Activated B cell treated with CpG ODN at 0.5 μM for 24 hours (primary cell): ENCODE data around the gene LMNA. TPM values are rescaled to one million over a fixed set of nuclear protein-coding genes. Genes with fewer than 3 reads are reported as not detected.

Experiments used
- ATAC-seq: fragments of 200-7000 bp; cut with Tn5 transposase; one replicate; pipeline ENCODE4 v1.10.0; 2021; ENCODE audit warnings: low read depth, mild to moderate bottlenecking, moderate library complexity
- CTCF ChIA-PET: fragments of 350-600 bp; sonication (Branson Sonifier 250); formaldehyde crosslinking; loops from one replicate; lab custom pipeline; 2021; ENCODE audit warnings: antibody characterized with exemption; lab: Charles Lee
- POLR2A ChIA-PET: fragments of 350-600 bp; sonication (Branson Sonifier 250); formaldehyde crosslinking; loops from one replicate; lab custom pipeline; 2021; ENCODE audit warnings: antibody characterized with exemption; lab: Charles Lee
- DNase-seq: peaks from one replicate; pipeline ENCODE4 v3.0.0; 2022
- H3K27ac Mint-ChIP-seq: one replicate; pipeline ENCODE4 v1.8.0; 2020; ENCODE audit warnings: mixed read lengths
- H3K27me3 Mint-ChIP-seq: one replicate; pipeline ENCODE4 v1.8.0; 2021; ENCODE audit warnings: mixed read lengths
- H3K36me3 Mint-ChIP-seq: one replicate; pipeline ENCODE4 v1.8.0; 2021; ENCODE audit warnings: low read depth, mixed read lengths
- H3K4me1 Mint-ChIP-seq: one replicate; pipeline ENCODE4 v1.8.0; 2021; ENCODE audit warnings: mixed read lengths
- H3K4me3 Mint-ChIP-seq: one replicate; pipeline ENCODE4 v1.8.0; 2020; ENCODE audit warnings: mild to moderate bottlenecking, mixed read lengths
- H3K9me3 Mint-ChIP-seq: one replicate; pipeline ENCODE4 v1.8.0; 2020; ENCODE audit warnings: mixed read lengths
- intact Hi-C: fragments of 100-400 bp; cut with micrococcal nuclease; formaldehyde crosslinking; loops from one replicate; pipeline ENCODE4 v1.15.1; 2024
- total RNA-seq: library from RNA; stranded (reverse); gene quantifications from 2 replicates; pipeline ENCODE4 v1.2.3, GENCODE V29; 2022
- TF ChIP-seq, protein P1 (sequence below): fragments of 200-600 bp; IDR thresholded peaks from one replicate; pipeline ENCODE4 v1.8.0; 2022; ENCODE audit warnings: antibody characterized with exemption, mild to moderate bottlenecking

The LMNA gene
- total RNA-seq, 1 donor from 2014 or later, result 47.5 TPM

DNA sequence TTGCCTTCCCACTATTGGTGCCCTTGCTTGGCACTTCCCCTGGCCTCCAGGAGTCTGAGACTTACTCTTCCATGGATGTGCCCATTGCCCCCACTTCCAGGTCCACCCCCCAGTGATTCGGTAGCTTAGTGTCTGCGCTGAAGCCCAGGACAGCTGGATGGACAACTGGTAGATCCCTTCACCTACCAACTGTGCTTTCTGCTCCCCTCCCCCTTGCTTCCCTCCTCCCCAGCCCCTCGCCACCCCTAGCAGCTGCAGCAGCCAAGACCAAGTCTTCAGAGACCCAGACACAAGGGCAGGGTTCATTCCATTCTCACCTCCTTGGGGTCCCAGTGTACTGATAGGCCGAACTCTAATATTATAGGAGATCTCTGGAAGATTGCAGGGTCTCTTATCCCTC lies 6.9 kb downstream of the LMNA start:
- Mint-ChIP-seq H3K4me3 (no peak overlapping the region), H3K4me1 (peaks cover 33% of the 10 kb centered on the region), H3K27ac (no peak overlapping the region), H3K36me3 (no peaks in the 10 kb centered on the region), H3K27me3 (peaks cover 6% of the 10 kb centered on the region), H3K9me3 (no peaks in the 10 kb centered on the region)
- ATAC-seq (no peak), DNase-seq (no peak)
- intact Hi-C loops, result no loop called here
- ChIA-PET POLR2A (interaction anchor here (0.6 to 4.2 kb wide), 3 partner anchors 24 to 186 kb away, joined by 4 to 27 read pairs (median 6); no protein-coding TSS in a partner anchor), CTCF (interaction anchor here (1.3 kb wide), 1 partner anchor 8 kb away, joined by 5 read pairs; no protein-coding TSS in a partner anchor)
- TF ChIP-seq, protein P1, sequence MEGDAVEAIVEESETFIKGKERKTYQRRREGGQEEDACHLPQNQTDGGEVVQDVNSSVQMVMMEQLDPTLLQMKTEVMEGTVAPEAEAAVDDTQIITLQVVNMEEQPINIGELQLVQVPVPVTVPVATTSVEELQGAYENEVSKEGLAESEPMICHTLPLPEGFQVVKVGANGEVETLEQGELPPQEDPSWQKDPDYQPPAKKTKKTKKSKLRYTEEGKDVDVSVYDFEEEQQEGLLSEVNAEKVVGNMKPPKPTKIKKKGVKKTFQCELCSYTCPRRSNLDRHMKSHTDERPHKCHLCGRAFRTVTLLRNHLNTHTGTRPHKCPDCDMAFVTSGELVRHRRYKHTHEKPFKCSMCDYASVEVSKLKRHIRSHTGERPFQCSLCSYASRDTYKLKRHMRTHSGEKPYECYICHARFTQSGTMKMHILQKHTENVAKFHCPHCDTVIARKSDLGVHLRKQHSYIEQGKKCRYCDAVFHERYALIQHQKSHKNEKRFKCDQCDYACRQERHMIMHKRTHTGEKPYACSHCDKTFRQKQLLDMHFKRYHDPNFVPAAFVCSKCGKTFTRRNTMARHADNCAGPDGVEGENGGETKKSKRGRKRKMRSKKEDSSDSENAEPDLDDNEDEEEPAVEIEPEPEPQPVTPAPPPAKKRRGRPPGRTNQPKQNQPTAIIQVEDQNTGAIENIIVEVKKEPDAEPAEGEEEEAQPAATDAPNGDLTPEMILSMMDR, result no peak

DNA sequence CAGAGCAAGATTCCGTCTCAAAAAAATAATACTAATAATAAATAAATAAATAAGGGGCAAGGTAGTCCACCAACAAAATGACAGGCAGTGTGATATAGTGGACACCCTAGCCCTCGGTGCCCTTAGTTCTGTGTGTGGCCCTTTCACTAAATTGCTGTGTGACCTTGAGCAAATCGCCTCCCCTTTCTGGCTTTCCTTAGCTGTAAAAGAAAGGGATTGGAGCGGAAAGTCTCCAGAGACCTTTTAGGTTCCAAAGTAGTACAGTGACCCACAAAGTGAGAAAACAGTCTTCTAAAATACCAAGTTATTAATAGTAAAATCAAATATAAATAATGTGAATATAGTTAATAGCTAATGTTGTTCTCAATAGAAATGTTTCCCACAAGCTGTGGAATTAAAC lies 7.6 kb downstream of the LMNA start:
- H3K27me3 Mint-ChIP-seq, result peaks cover 6% of the 10 kb centered on the region
- ATAC-seq (no peak), DNase-seq (no peak)
- H3K9me3 Mint-ChIP-seq, result no peaks in the 10 kb centered on the region
- H3K4me3 Mint-ChIP-seq, result no peak overlapping the region
- no peak overlapping the region for H3K27ac Mint-ChIP-seq
- H3K36me3 Mint-ChIP-seq, result no peaks in the 10 kb centered on the region
- ChIA-PET CTCF (interaction anchor here (1.1 to 2.9 kb wide), 2 partner anchors 23 to 26 kb away, joined by 4 to 29 read pairs; no protein-coding TSS in a partner anchor), POLR2A (interaction anchor here (0.6 to 4.2 kb wide), 3 partner anchors 12 to 182 kb away, joined by 3 to 27 read pairs (median 4); no protein-coding TSS in a partner anchor)
- peaks cover 37% of the 10 kb centered on the region for H3K4me1 Mint-ChIP-seq
- intact Hi-C loops, result no loop called here
- TF ChIP-seq, protein P1, result no peak

- H3K27ac Mint-ChIP-seq, result no peak overlapping the region
- CTCF ChIA-PET, result interaction anchor here (1.1 to 2.9 kb wide), 2 partner anchors 23 to 26 kb away, joined by 4 to 29 read pairs; no protein-coding TSS in a partner anchor
- POLR2A ChIA-PET, result interaction anchor here (1.1 to 4.2 kb wide), 3 partner anchors 13 to 26 kb away, joined by 3 to 27 read pairs (median 5); no protein-coding TSS in a partner anchor
These were observed 8.2 kb downstream of the LMNA start for GRCh38 chr1:156122519-156123355.

GRCh38 chr1:156123356-156124196 lies 9.1 kb downstream of the LMNA start:
- Mint-ChIP-seq H3K27me3 (peaks cover 4% of the 10 kb centered on the region), H3K4me1 (peaks cover 46% of the 10 kb centered on the region), H3K27ac (no peak overlapping the region), H3K4me3 (no peak overlapping the region), H3K9me3 (no peaks in the 10 kb centered on the region), H3K36me3 (no peaks in the 10 kb centered on the region)
- intact Hi-C loops, result no loop called here
- CTCF ChIA-PET, result interaction anchor here (1.1 to 2.9 kb wide), 2 partner anchors 24 to 27 kb away, joined by 4 to 29 read pairs; no protein-coding TSS in a partner anchor
- TF ChIP-seq, protein P1, result no peak
- DNase-seq (peak; percentile 41), ATAC-seq (peak; percentile 10)
- POLR2A ChIA-PET, result interaction anchor here (1.1 to 4.2 kb wide), 3 partner anchors 14 to 27 kb away, joined by 3 to 27 read pairs (median 5); no protein-coding TSS in a partner anchor

More at GRCh38 chr1:156122519-156123355, 8.2 kb downstream of the LMNA start:
- Mint-ChIP-seq H3K4me1 (peaks cover 43% of the 10 kb centered on the region), H3K9me3 (no peaks in the 10 kb centered on the region), H3K36me3 (no peaks in the 10 kb centered on the region), H3K27me3 (peaks cover 6% of the 10 kb centered on the region), H3K4me3 (no peak overlapping the region)
- TF ChIP-seq, protein P1, result no peak
- no peak for DNase-seq
- ATAC-seq, result no peak
- intact Hi-C loops, result no loop called here
